K562 (cell line): ENCODE results near the gene TCEANC. TPM values are rescaled to one million over a fixed set of nuclear protein-coding genes. Genes with fewer than 3 reads are reported as not detected.
A peak's percentile ranks its signal among the peaks of the same experiment; 100 is the strongest.

ENCODE experiments used
- ARID1B ChIP-seq: fragments of 450-650 bp; IDR thresholded peaks from 2 replicates; pipeline ENCODE4 v1.6.1; 2016; ENCODE audit warnings: antibody characterized with exemption, mild to moderate bottlenecking, inconsistent platforms
- BACH1 ChIP-seq: fragments of 200-800 bp; sonication (Bioruptor generic); IDR thresholded peaks from 2 replicates; pipeline ENCODE4 v1.6.1; 2016; ENCODE audit warnings: missing genetic modification characterization, missing compliant biosample characterization
- CHCHD3 ChIP-seq: fragments of 250-450 bp; sonication (Bioruptor Pico); IDR thresholded peaks from 2 replicates; pipeline ENCODE4 v2.1.2; 2022; ENCODE audit warnings: mild to moderate bottlenecking
- E2F3 ChIP-seq: fragments of 250-450 bp; sonication (Bioruptor Pico); IDR thresholded peaks from 2 replicates; pipeline ENCODE4 v1.4.0; 2020; ENCODE audit warnings: mild to moderate bottlenecking
- E4F1 ChIP-seq: fragments of 250-450 bp; sonication (Bioruptor Pico); IDR thresholded peaks from 2 replicates; pipeline ENCODE4 v1.5.0; 2021; ENCODE audit warnings: mild to moderate bottlenecking, borderline replicate concordance
- FOSL1 ChIP-seq: fragments of 200-800 bp; sonication (Bioruptor generic); conservative IDR thresholded peaks from 2 replicates; pipeline ENCODE4 v1.6.1; 2016; ENCODE audit warnings: missing genetic modification characterization, missing compliant biosample characterization
- MCM5 ChIP-seq: fragments of 450-650 bp; IDR thresholded peaks from 2 replicates; pipeline ENCODE4 v1.6.1; 2016; ENCODE audit warnings: low read depth
- MECOM ChIP-seq: fragments of 250-450 bp; sonication (Bioruptor Pico); IDR thresholded peaks from 2 replicates; pipeline ENCODE4 v1.8.0; 2022; ENCODE audit warnings: inconsistent platforms
- PKNOX1 ChIP-seq: fragments of 450-650 bp; IDR thresholded peaks from 2 replicates; pipeline ENCODE4 v1.6.1; 2016
- RNF219 ChIP-seq: fragments of 250-450 bp; sonication (Bioruptor Pico); IDR thresholded peaks from 2 replicates; pipeline ENCODE4 v1.5.0; 2022; ENCODE audit warnings: mild to moderate bottlenecking
- SAFB2 ChIP-seq: fragments of 200-400 bp; formaldehyde crosslinking; IDR thresholded peaks from 2 replicates; pipeline ENCODE4 v1.6.1; 2018; ENCODE audit warnings: borderline replicate concordance, low read length, low read depth, moderate library complexity; ENCODE audit not compliant: severe bottlenecking
- SMARCA5 ChIP-seq: fragments of 450-650 bp; IDR thresholded peaks from 2 replicates; pipeline ENCODE4 v1.6.1; 2016
- SMARCE1 ChIP-seq: fragments of 450-650 bp; IDR thresholded peaks from 2 replicates; pipeline ENCODE4 v1.7.1; 2016; ENCODE audit warnings: mild to moderate bottlenecking
- SRSF3 ChIP-seq: fragments of 200-400 bp; formaldehyde crosslinking; IDR thresholded peaks from 2 replicates; pipeline ENCODE4 v1.6.1; 2016; ENCODE audit warnings: mild to moderate bottlenecking, low read length, moderate library complexity; ENCODE audit not compliant: insufficient read depth
- STAT6 ChIP-seq: sonication (generic); formaldehyde crosslinking; IDR thresholded peaks from 2 replicates; pipeline ENCODE4 v1.8.1; 2023; ENCODE audit warnings: mild to moderate bottlenecking, missing genetic modification reagents
- SUPT5H ChIP-seq: fragments of 450-650 bp; IDR thresholded peaks from 2 replicates; pipeline ENCODE4 v1.6.1; 2016
- TCF15 ChIP-seq: fragments of 250-450 bp; sonication (Bioruptor Pico); IDR thresholded peaks from 2 replicates; pipeline ENCODE4 v1.8.0; 2022; ENCODE audit warnings: moderate library complexity, mild to moderate bottlenecking, inconsistent platforms
- ZZZ3 ChIP-seq: fragments of 450-650 bp; IDR thresholded peaks from 2 replicates; pipeline ENCODE4 v1.6.1; 2016; ENCODE audit warnings: antibody characterized with exemption, mild to moderate bottlenecking, moderate library complexity
- polyA plus RNA-seq, 8 experiments: library from polyadenylated mRNA; depleted of rRNA in 4 of 8; stranded (reverse) in 5 of 8; unstranded in 3 of 8; fragments of >200 nt; fragmentation: Nextera tagmentation in 2 of 8; fragmentation: Illumina TruSeq in 1 of 8; extraction: Ambion mirVana in 2 of 8; extraction: Trizol in 1 of 8; gene quantifications; 2 replicates each; pipeline versions ENCODE4 v1.2.1 to v1.2.3, GENCODE V29; 2011 to 2014; ENCODE audit warnings: inconsistent platforms in 1 of 8, missing spikeins in 1 of 8
- total RNA-seq, 7 experiments: library from RNA; depleted of rRNA in 6 of 7; stranded (reverse); fragments of >200 nt in 6 of 7; fragmentation: Illumina TruSeq in 2 of 7; extraction: Trizol in 2 of 7; gene quantifications; 2 replicates each; pipeline versions ENCODE4 v1.2.1 to v1.2.3, GENCODE V29; 2011 to 2021; ENCODE audit warnings: low replicate concordance in 1 of 7

TCEANC gene
- total and polyA plus RNA-seq, 9 of the 15 experiments (the other 6 are each of a cell fraction or from before 2014, with no cell fraction given), result 1.2 to 2.8 (median 2.0) TPM

- TF ChIP-seq FOSL1 (tag), result peak; percentile 74
- peak; percentile 31; the same call in 1 of the 2 replicates for TF ChIP-seq ARID1B
- no peak for TF ChIP-seq SUPT5H
- TF ChIP-seq RNF219 (CRISPR knock-in tag), result no peak
- no peak for TF ChIP-seq E4F1
- no peak for TF ChIP-seq SRSF3
- no peak for TF ChIP-seq SAFB2
- TF ChIP-seq MCM5, result no peak
- peak; percentile 34; the same call in 1 of the 2 replicates for TF ChIP-seq SMARCA5
- no peak for TF ChIP-seq ZZZ3
- TF ChIP-seq BACH1, result no peak
- TF ChIP-seq SMARCE1, result peak; percentile 20; the same call in 1 of the 2 replicates
- no peak for TF ChIP-seq MECOM (CRISPR knock-in tag)
- TF ChIP-seq TCF15 (CRISPR knock-in tag), result no peak
- TF ChIP-seq PKNOX1, result peak; percentile 80
- TF ChIP-seq E2F3 (CRISPR knock-in tag), result no peak
- no peak for TF ChIP-seq STAT6 (CRISPR knock-in tag)
- TF ChIP-seq CHCHD3 (CRISPR knock-in tag), result no peak
These were observed 39.0 kb downstream of the TCEANC start (continued) for GRCh38 chrX:13691841-13692371.
